Kidney epithelial cell (primary cell): ENCODE data around the gene SYT14. TPM values are rescaled to one million over a fixed set of nuclear protein-coding genes. Genes with fewer than 3 reads are reported as not detected.

Experiments
- DNase-seq: peaks from one replicate; pipeline ENCODE4 v3.0.0-alpha.2; 2010; ENCODE audit warnings: low read depth
- H3K27me3 ChIP-seq: 2 replicates; pipeline ENCODE4 v1.6.0; 2011; ENCODE audit warnings: low read length; ENCODE audit not compliant: control insufficient read depth, insufficient read depth
- H3K36me3 ChIP-seq: 2 replicates; pipeline ENCODE4 v1.5.1; 2011; ENCODE audit warnings: low read length; ENCODE audit not compliant: control insufficient read depth, insufficient read depth
- H3K4me3 ChIP-seq: 2 replicates; pipeline ENCODE4 v1.5.1; 2011; ENCODE audit warnings: low read depth, mild to moderate bottlenecking, control low read depth, low read length
- CTCF ChIP-seq: IDR thresholded peaks from 2 replicates; pipeline ENCODE4 v1.5.1; 2011; ENCODE audit warnings: mild to moderate bottlenecking, moderate library complexity, low read length, control low read depth, inconsistent platforms; ENCODE audit not compliant: insufficient read depth, poor library complexity, severe bottlenecking
- total RNA-seq: library from RNA; depleted of rRNA; stranded (reverse); fragments of >200 nt; gene quantifications from 2 replicates; pipeline ENCODE4 v1.2.3, GENCODE V29; 2015

Gene SYT14
- total RNA-seq, 1 donor from 2014 or later: 32.6 TPM

- DNase-seq: no peak
- no peaks in the 10 kb centered on the region for H3K27me3 ChIP-seq
- no peak for TF ChIP-seq CTCF
- no peaks in the 10 kb centered on the region for H3K36me3 ChIP-seq
- H3K4me3 ChIP-seq: no peak overlapping the region
These were observed 191.1 kb downstream of the SYT14 start for GRCh38 chr1:210129092-210129491.

GRCh38 chr1:210129759-210130158, 191.7 kb downstream of the SYT14 start:
- no peak overlapping the region for H3K4me3 ChIP-seq
- TF ChIP-seq CTCF: no peak
- no peak for DNase-seq
- no peaks in the 10 kb centered on the region for H3K27me3 ChIP-seq
- H3K36me3 ChIP-seq: no peaks in the 10 kb centered on the region

GRCh38 chr1:210132582-210132981, 194.6 kb downstream of the SYT14 start:
- Histone ChIP-seq H3K36me3 (no peaks in the 10 kb centered on the region), H3K27me3 (no peaks in the 10 kb centered on the region), H3K4me3 (no peak overlapping the region)
- no peak for TF ChIP-seq CTCF
- peak; percentile 7 for DNase-seq

GRCh38 chr1:210143465-210144062, 205.5 kb downstream of the SYT14 start:
- peak; percentile 66 for TF ChIP-seq CTCF
- peak; percentile 31 for DNase-seq
- Histone ChIP-seq H3K4me3 (no peak overlapping the region), H3K36me3 (no peaks in the 10 kb centered on the region), H3K27me3 (no peaks in the 10 kb centered on the region)

GRCh38 chr1:210144736-210145135, 206.7 kb downstream of the SYT14 start:
- Histone ChIP-seq H3K27me3 (no peaks in the 10 kb centered on the region), H3K36me3 (no peaks in the 10 kb centered on the region), H3K4me3 (no peak overlapping the region)
- no peak for TF ChIP-seq CTCF
- peak; percentile 4 for DNase-seq

- no peaks in the 10 kb centered on the region for H3K36me3 ChIP-seq
- H3K27me3 ChIP-seq: no peaks in the 10 kb centered on the region
- no peak for TF ChIP-seq CTCF
- no peak overlapping the region for H3K4me3 ChIP-seq
- DNase-seq: no peak
These were observed 213.1 kb downstream of the SYT14 start for GRCh38 chr1:210151052-210151672.
